ENCODE measurements around the gene PPP1R1C.

The PPP1R1C gene

GRCh38 chr2:182080493-182080892 is 94.8 kb downstream of the PPP1R1C start:
- Mint-ChIP-seq H3K4me1 (no peaks in the 10 kb centered on the region), H3K4me3 (no peak overlapping the region), H3K36me3 (ENCODE audit: insufficient read depth) (no peaks in the 10 kb centered on the region), H3K27ac (ENCODE audit: low read depth) (no peak overlapping the region), H3K9me3 (no peaks in the 10 kb centered on the region), H3K27me3 (peaks cover 9% of the 10 kb centered on the region)
- DNase-seq (ENCODE audit: low spot score in 2 of 2): no peak
- ATAC-seq (replicated peaks; ENCODE audit: extremely low read depth, poor library complexity, severe bottlenecking): no peak

GRCh38 chr2:182081602-182082260 is 96.1 kb downstream of the PPP1R1C start:
- no peak overlapping the region for H3K27ac Mint-ChIP-seq (ENCODE audit: low read depth)
- no peak overlapping the region for H3K4me3 Mint-ChIP-seq
- no peaks in the 10 kb centered on the region for H3K9me3 Mint-ChIP-seq
- no peaks in the 10 kb centered on the region for H3K36me3 Mint-ChIP-seq (ENCODE audit: insufficient read depth)
- H3K27me3 Mint-ChIP-seq: peaks cover 9% of the 10 kb centered on the region
- DNase-seq (ENCODE audit: low spot score in 2 of 2) (no peak), ATAC-seq (replicated peaks; ENCODE audit: extremely low read depth, poor library complexity, severe bottlenecking) (no peak)
- no peaks in the 10 kb centered on the region for H3K4me1 Mint-ChIP-seq

GRCh38 chr2:182088681-182089320 is 103.1 kb downstream of the PPP1R1C start:
- Mint-ChIP-seq H3K4me3 (no peak overlapping the region), H3K27me3 (peaks cover 42% of the 10 kb centered on the region), H3K4me1 (no peaks in the 10 kb centered on the region), H3K36me3 (ENCODE audit: insufficient read depth) (no peaks in the 10 kb centered on the region), H3K27ac (ENCODE audit: low read depth) (no peak overlapping the region), H3K9me3 (peaks cover 2% of the 10 kb centered on the region)
- no peak for ATAC-seq (replicated peaks; ENCODE audit: extremely low read depth, poor library complexity, severe bottlenecking)
- no peak for DNase-seq (ENCODE audit: low spot score in 2 of 2)

- no peaks in the 10 kb centered on the region for H3K4me1 Mint-ChIP-seq
- ATAC-seq (replicated peaks; ENCODE audit: extremely low read depth, poor library complexity, severe bottlenecking): no peak
- H3K4me3 Mint-ChIP-seq: no peak overlapping the region
- peaks cover 5% of the 10 kb centered on the region for H3K9me3 Mint-ChIP-seq
- DNase-seq (ENCODE audit: low spot score in 2 of 2): no peak
- peaks cover 49% of the 10 kb centered on the region for H3K27me3 Mint-ChIP-seq
- H3K27ac Mint-ChIP-seq (ENCODE audit: low read depth): no peak overlapping the region
- H3K36me3 Mint-ChIP-seq (ENCODE audit: insufficient read depth): no peaks in the 10 kb centered on the region
These were observed 104.8 kb downstream of the PPP1R1C start for GRCh38 chr2:182090486-182090885.

- no peak for DNase-seq (ENCODE audit: low spot score in 2 of 2)
- H3K27ac Mint-ChIP-seq (ENCODE audit: low read depth): no peak overlapping the region
- ATAC-seq (replicated peaks; ENCODE audit: extremely low read depth, poor library complexity, severe bottlenecking): no peak
- no peaks in the 10 kb centered on the region for H3K36me3 Mint-ChIP-seq (ENCODE audit: insufficient read depth)
- peaks cover 5% of the 10 kb centered on the region for H3K9me3 Mint-ChIP-seq
- peaks cover 17% of the 10 kb centered on the region for H3K27me3 Mint-ChIP-seq
- no peak overlapping the region for H3K4me3 Mint-ChIP-seq
- no peaks in the 10 kb centered on the region for H3K4me1 Mint-ChIP-seq
These were observed 112.0 kb downstream of the PPP1R1C start for GRCh38 chr2:182097571-182098164.

GRCh38 chr2:182098648-182099047 is 113.0 kb downstream of the PPP1R1C start:
- DNase-seq (ENCODE audit: low spot score in 2 of 2): no peak
- no peak for ATAC-seq (replicated peaks; ENCODE audit: extremely low read depth, poor library complexity, severe bottlenecking)
- H3K4me1 Mint-ChIP-seq: no peaks in the 10 kb centered on the region
- no peak overlapping the region for H3K27ac Mint-ChIP-seq (ENCODE audit: low read depth)
- H3K9me3 Mint-ChIP-seq: peaks cover 4% of the 10 kb centered on the region
- H3K4me3 Mint-ChIP-seq: no peak overlapping the region
- peaks cover 9% of the 10 kb centered on the region for H3K27me3 Mint-ChIP-seq
- no peaks in the 10 kb centered on the region for H3K36me3 Mint-ChIP-seq (ENCODE audit: insufficient read depth)

- H3K27me3 Mint-ChIP-seq: peaks cover 14% of the 10 kb centered on the region
- H3K4me3 Mint-ChIP-seq: no peak overlapping the region
- DNase-seq (ENCODE audit: low spot score in 2 of 2) (no peak), ATAC-seq (replicated peaks; ENCODE audit: extremely low read depth, poor library complexity, severe bottlenecking) (no peak)
- no peaks in the 10 kb centered on the region for H3K4me1 Mint-ChIP-seq
- H3K27ac Mint-ChIP-seq (ENCODE audit: low read depth): no peak overlapping the region
- no peaks in the 10 kb centered on the region for H3K9me3 Mint-ChIP-seq
- H3K36me3 Mint-ChIP-seq (ENCODE audit: insufficient read depth): no peaks in the 10 kb centered on the region
These were observed 115.6 kb downstream of the PPP1R1C start for GRCh38 chr2:182101263-182101662.

GRCh38 chr2:182103526-182103925 is 117.9 kb downstream of the PPP1R1C start:
- ATAC-seq (replicated peaks; ENCODE audit: extremely low read depth, poor library complexity, severe bottlenecking) (no peak), DNase-seq (ENCODE audit: low spot score in 2 of 2) (no peak)
- H3K4me1 Mint-ChIP-seq: no peaks in the 10 kb centered on the region
- H3K4me3 Mint-ChIP-seq: no peak overlapping the region
- no peak overlapping the region for H3K27ac Mint-ChIP-seq (ENCODE audit: low read depth)
- H3K9me3 Mint-ChIP-seq: no peaks in the 10 kb centered on the region
- peaks cover 14% of the 10 kb centered on the region for H3K27me3 Mint-ChIP-seq
- no peaks in the 10 kb centered on the region for H3K36me3 Mint-ChIP-seq (ENCODE audit: insufficient read depth)

GRCh38 chr2:182110347-182110746 is 124.7 kb downstream of the PPP1R1C start:
- Mint-ChIP-seq H3K27ac (ENCODE audit: low read depth) (no peak overlapping the region), H3K4me3 (no peak overlapping the region), H3K27me3 (peaks cover 5% of the 10 kb centered on the region), H3K9me3 (no peaks in the 10 kb centered on the region), H3K4me1 (no peaks in the 10 kb centered on the region), H3K36me3 (ENCODE audit: insufficient read depth) (no peaks in the 10 kb centered on the region)
- DNase-seq (ENCODE audit: low spot score in 2 of 2) (no peak), ATAC-seq (replicated peaks; ENCODE audit: extremely low read depth, poor library complexity, severe bottlenecking) (no peak)

- H3K27ac Mint-ChIP-seq (ENCODE audit: low read depth): no peak overlapping the region
- ATAC-seq (replicated peaks; ENCODE audit: extremely low read depth, poor library complexity, severe bottlenecking) (no peak), DNase-seq (ENCODE audit: low spot score in 2 of 2) (no peak)
- H3K4me1 Mint-ChIP-seq: no peaks in the 10 kb centered on the region
- no peaks in the 10 kb centered on the region for H3K27me3 Mint-ChIP-seq
- H3K9me3 Mint-ChIP-seq: no peaks in the 10 kb centered on the region
- H3K4me3 Mint-ChIP-seq: no peak overlapping the region
- no peaks in the 10 kb centered on the region for H3K36me3 Mint-ChIP-seq (ENCODE audit: insufficient read depth)
These were observed 127.7 kb downstream of the PPP1R1C start for GRCh38 chr2:182113334-182113733.

GRCh38 chr2:182115258-182115657 is 129.6 kb downstream of the PPP1R1C start:
- Mint-ChIP-seq H3K4me3 (no peak overlapping the region), H3K36me3 (ENCODE audit: insufficient read depth) (no peaks in the 10 kb centered on the region), H3K27me3 (no peaks in the 10 kb centered on the region), H3K4me1 (no peaks in the 10 kb centered on the region), H3K9me3 (no peaks in the 10 kb centered on the region), H3K27ac (ENCODE audit: low read depth) (no peak overlapping the region)
- DNase-seq (ENCODE audit: low spot score in 2 of 2) (no peak), ATAC-seq (replicated peaks; ENCODE audit: extremely low read depth, poor library complexity, severe bottlenecking) (no peak)

GRCh38 chr2:182116774-182117173 is 131.1 kb downstream of the PPP1R1C start:
- Mint-ChIP-seq H3K27me3 (no peaks in the 10 kb centered on the region), H3K9me3 (peaks cover 3% of the 10 kb centered on the region), H3K4me3 (no peak overlapping the region), H3K27ac (ENCODE audit: low read depth) (no peak overlapping the region), H3K4me1 (no peaks in the 10 kb centered on the region), H3K36me3 (ENCODE audit: insufficient read depth) (no peaks in the 10 kb centered on the region)
- DNase-seq (ENCODE audit: low spot score in 2 of 2) (no peak), ATAC-seq (replicated peaks; ENCODE audit: extremely low read depth, poor library complexity, severe bottlenecking) (no peak)

GRCh38 chr2:182117196-182117595 is 131.5 kb downstream of the PPP1R1C start:
- no peaks in the 10 kb centered on the region for H3K4me1 Mint-ChIP-seq

More at GRCh38 chr2:182117196-182117595, 131.5 kb downstream of the PPP1R1C start:
- ATAC-seq (replicated peaks; ENCODE audit: extremely low read depth, poor library complexity, severe bottlenecking) (no peak), DNase-seq (ENCODE audit: low spot score in 2 of 2) (no peak)
- Mint-ChIP-seq H3K9me3 (peaks cover 5% of the 10 kb centered on the region), H3K4me3 (no peak overlapping the region), H3K27ac (ENCODE audit: low read depth) (no peak overlapping the region), H3K27me3 (no peaks in the 10 kb centered on the region), H3K36me3 (ENCODE audit: insufficient read depth) (no peaks in the 10 kb centered on the region)
